ENCODE results near the gene TRAF5. TPM values are rescaled to one million over a fixed set of nuclear protein-coding genes. Genes with fewer than 3 reads are reported as not detected.

TRAF5 gene
- total RNA-seq, 1 experiment from 2014 or later, result 15.2 TPM

GRCh38 chr1:211381481-211382181 lies 55.0 kb downstream of the TRAF5 start:
- BruUV-seq (replicated peaks), result no TSS peak
- H3K9me3 Mint-ChIP-seq (ENCODE audit: low read depth, unreplicated experiment), result no peaks in the 10 kb centered on the region
- H3K27me3 Mint-ChIP-seq (ENCODE audit: unreplicated experiment), result no peaks in the 10 kb centered on the region
- peak overlapping the region; percentile 94 for H3K4me3 Mint-ChIP-seq (ENCODE audit: low read depth, unreplicated experiment)
- CTCF ChIA-PET, result no interaction called here
- peak overlapping the region; percentile 100 for H3K27ac Mint-ChIP-seq (ENCODE audit: unreplicated experiment)
- no peak for DNase-seq
- no peak for TF ChIP-seq CTCF (IDR thresholded peaks at IDR 0.05; ENCODE audit: unreplicated experiment)
- H3K4me1 Mint-ChIP-seq (ENCODE audit: low read depth, unreplicated experiment), result peaks cover 13% of the 10 kb centered on the region
- H3K36me3 Mint-ChIP-seq (ENCODE audit: insufficient read depth, unreplicated experiment), result peaks cover 20% of the 10 kb centered on the region
- intact Hi-C loops (cut with micrococcal nuclease; ENCODE audit: unreplicated experiment), result loop anchor here (2.0 to 10.0 kb wide), 3 partner anchors 59 to 1727 kb away; partner anchors contain the start of gene LAMB3

GRCh38 chr1:211382182-211382713 lies 55.6 kb downstream of the TRAF5 start:
- Mint-ChIP-seq H3K9me3 (ENCODE audit: low read depth, unreplicated experiment) (no peaks in the 10 kb centered on the region), H3K27ac (ENCODE audit: unreplicated experiment) (peak overlapping the region; percentile 100), H3K36me3 (ENCODE audit: insufficient read depth, unreplicated experiment) (peaks cover 20% of the 10 kb centered on the region), H3K4me1 (ENCODE audit: low read depth, unreplicated experiment) (peaks cover 13% of the 10 kb centered on the region), H3K27me3 (ENCODE audit: unreplicated experiment) (no peaks in the 10 kb centered on the region), H3K4me3 (ENCODE audit: low read depth, unreplicated experiment) (peak overlapping the region; percentile 94)
- TSS peak; percentile 77 for BruUV-seq (replicated peaks)
- CTCF ChIA-PET, result interaction anchor here (0.6 to 0.8 kb wide), 3 partner anchors 123 to 345 kb away, joined by 3 to 11 read pairs (median 5); partner anchors contain the start of gene RCOR3
- intact Hi-C loops (cut with micrococcal nuclease; ENCODE audit: unreplicated experiment), result loop anchor here (2.0 to 10.0 kb wide), 3 partner anchors 59 to 1727 kb away; partner anchors contain the start of gene LAMB3
- DNase-seq, result no peak
- TF ChIP-seq CTCF (IDR thresholded peaks at IDR 0.05; ENCODE audit: unreplicated experiment), result no peak

GRCh38 chr1:211382714-211383480 lies 56.3 kb downstream of the TRAF5 start:
- Mint-ChIP-seq H3K27me3 (ENCODE audit: unreplicated experiment) (no peaks in the 10 kb centered on the region), H3K9me3 (ENCODE audit: low read depth, unreplicated experiment) (no peaks in the 10 kb centered on the region), H3K4me1 (ENCODE audit: low read depth, unreplicated experiment) (peaks cover 13% of the 10 kb centered on the region), H3K27ac (ENCODE audit: unreplicated experiment) (peak overlapping the region; percentile 100), H3K36me3 (ENCODE audit: insufficient read depth, unreplicated experiment) (peaks cover 20% of the 10 kb centered on the region), H3K4me3 (ENCODE audit: low read depth, unreplicated experiment) (peak overlapping the region; percentile 94)
- BruUV-seq (replicated peaks), result TSS peak; percentile 84
- intact Hi-C loops (cut with micrococcal nuclease; ENCODE audit: unreplicated experiment), result loop anchor here (2.0 to 10.0 kb wide), 3 partner anchors 60 to 1728 kb away; partner anchors contain the start of gene LAMB3
- CTCF ChIA-PET, result interaction anchor here (0.6 to 0.8 kb wide), 4 partner anchors 34 to 346 kb away, joined by 3 to 11 read pairs (median 4); partner anchors contain the start of gene RCOR3
- peak; percentile 93 for DNase-seq
- TF ChIP-seq CTCF (IDR thresholded peaks at IDR 0.05; ENCODE audit: unreplicated experiment), result no peak

GRCh38 chr1:211384524-211384923 lies 57.9 kb downstream of the TRAF5 start:
- CTCF ChIA-PET, result no interaction called here
- H3K36me3 Mint-ChIP-seq (ENCODE audit: insufficient read depth, unreplicated experiment), result peaks cover 20% of the 10 kb centered on the region
- intact Hi-C loops (cut with micrococcal nuclease; ENCODE audit: unreplicated experiment), result loop anchor here (10.0 kb wide), 2 partner anchors 130 to 1730 kb away; partner anchors contain the start of gene LAMB3
- no peaks in the 10 kb centered on the region for H3K9me3 Mint-ChIP-seq (ENCODE audit: low read depth, unreplicated experiment)
- H3K27ac Mint-ChIP-seq (ENCODE audit: unreplicated experiment), result no peak overlapping the region
- no peak for TF ChIP-seq CTCF (IDR thresholded peaks at IDR 0.05; ENCODE audit: unreplicated experiment)
- peaks cover 13% of the 10 kb centered on the region for H3K4me1 Mint-ChIP-seq (ENCODE audit: low read depth, unreplicated experiment)
- no peak for DNase-seq
- BruUV-seq (replicated peaks), result no TSS peak
- H3K27me3 Mint-ChIP-seq (ENCODE audit: unreplicated experiment), result no peaks in the 10 kb centered on the region
- no peak overlapping the region for H3K4me3 Mint-ChIP-seq (ENCODE audit: low read depth, unreplicated experiment)

Measured in Calu3 (cell line).